PC-3 (cell line): Measurements from ENCODE around the gene DNM3. TPM values are rescaled to one million over a fixed set of nuclear protein-coding genes. Genes with fewer than 3 reads are reported as not detected.

Experiments
- ATAC-seq: fragments of 200-7000 bp; cut with Tn5 transposase; 2 replicates; pipeline ENCODE4 v1.9.1; 2020; ENCODE audit warnings: mild to moderate bottlenecking, moderate library complexity
- BruUV-seq: library from RNA; stranded (reverse); fragments of 400-500 nt; replicated peaks from 2 replicates; lab custom pipeline; 2021; lab: Mats Ljungman, UMichigan
- CTCF ChIA-PET: fragments of 300-600 bp; sonication (Branson Sonifier 250); formaldehyde crosslinking; loops from one replicate; lab custom pipeline; 2022; ENCODE audit warnings: antibody characterized with exemption; lab: Charles Lee
- POLR2A ChIA-PET: fragments of 300-600 bp; sonication (Branson Sonifier 250); formaldehyde crosslinking; loops from one replicate; lab custom pipeline; 2022; ENCODE audit warnings: antibody characterized with exemption; ENCODE audit not compliant: unreplicated experiment; lab: Charles Lee
- DNase-seq: peaks from one replicate; pipeline ENCODE4 v3.0.0-alpha.2; 2015
- H2AFZ ChIP-seq: fragments of 300-600 bp; sonication (generic); 2 replicates; pipeline ENCODE4 v1.6.0; 2016; ENCODE audit warnings: antibody characterized with exemption, low read length
- H3F3A ChIP-seq: fragments of 300-600 bp; sonication (generic); one replicate; pipeline ENCODE4 v1.6.0; 2017; ENCODE audit warnings: antibody characterized with exemption, low read length, control low read depth, mild to moderate bottlenecking; ENCODE audit not compliant: unreplicated experiment
- H3K27ac ChIP-seq: fragments of 300-600 bp; sonication (generic); 2 replicates; pipeline ENCODE4 v1.5.1; 2016; ENCODE audit warnings: mild to moderate bottlenecking, low read length
- H3K27me3 ChIP-seq: fragments of 300-600 bp; sonication (generic); 2 replicates; pipeline ENCODE4 v1.6.1; 2016; ENCODE audit warnings: low read length, mixed read lengths
- H3K36me3 ChIP-seq: fragments of 300-600 bp; sonication (generic); 2 replicates; pipeline ENCODE4 v1.6.1; 2016; ENCODE audit warnings: low read depth, mixed run types, low read length, mixed read lengths
- H3K4me1 ChIP-seq: fragments of 300-600 bp; sonication (generic); 2 replicates; pipeline ENCODE4 v1.5.1; 2016; ENCODE audit warnings: low read length; ENCODE audit not compliant: insufficient read depth
- H3K4me2 ChIP-seq: fragments of 300-600 bp; sonication (generic); 2 replicates; pipeline ENCODE4 v1.6.0; 2016; ENCODE audit warnings: low read length
- H3K4me3 ChIP-seq: fragments of 300-600 bp; sonication (generic); 2 replicates; pipeline ENCODE4 v1.5.1; 2016; ENCODE audit warnings: mild to moderate bottlenecking, low read length, mixed read lengths
- H3K79me2 ChIP-seq: fragments of 300-600 bp; sonication (generic); 2 replicates; pipeline ENCODE4 v1.6.1; 2017; ENCODE audit warnings: low read length, mixed read lengths
- H3K9ac ChIP-seq: fragments of 300-600 bp; sonication (generic); 2 replicates; pipeline ENCODE4 v1.6.0; 2016; ENCODE audit warnings: mild to moderate bottlenecking, low read length
- H3K9me2 ChIP-seq: fragments of 300-600 bp; sonication (generic); replicated peaks from 2 replicates; pipeline ENCODE4 v1.6.1; 2016; ENCODE audit warnings: mixed run types, low read length, mixed read lengths
- H3K9me3 ChIP-seq: fragments of 300-600 bp; sonication (generic); 2 replicates; pipeline ENCODE4 v1.6.1; 2016; ENCODE audit warnings: low read length, mixed read lengths
- H4K20me1 ChIP-seq: fragments of 300-600 bp; sonication (generic); 2 replicates; pipeline ENCODE4 v1.6.1; 2016; ENCODE audit warnings: low read length, mixed read lengths
- EZH2 ChIP-seq: fragments of 300-600 bp; sonication (generic); IDR thresholded peaks from one replicate; pipeline ENCODE4 v1.6.1; 2017; ENCODE audit warnings: antibody characterized with exemption, mild to moderate bottlenecking, low read length; ENCODE audit not compliant: unreplicated experiment
- EZH2phosphoT487 ChIP-seq: fragments of 300-600 bp; sonication (generic); IDR thresholded peaks from 2 replicates; pipeline ENCODE4 v1.6.1; 2018; ENCODE audit warnings: mild to moderate bottlenecking, antibody characterized with exemption, low read length, borderline replicate concordance
- intact Hi-C: fragments of 100-400 bp; cut with micrococcal nuclease; formaldehyde crosslinking; loops from 2 replicates; pipeline ENCODE4 v1.9.0; 2023
- total RNA-seq: library from RNA; depleted of rRNA; stranded (reverse); fragments of >200 nt; gene quantifications from 2 replicates; pipeline ENCODE4 v1.2.3, GENCODE V29; 2014
- TF ChIP-seq, protein P1 (sequence below): fragments of 300-600 bp; sonication (generic); conservative IDR thresholded peaks from 2 replicates; pipeline ENCODE4 v1.5.1; 2017; ENCODE audit warnings: antibody characterized with exemption, low read depth, mild to moderate bottlenecking, low read length

Gene DNM3
- total RNA-seq, 1 experiment from 2014 or later, result 0.98 TPM

DNA sequence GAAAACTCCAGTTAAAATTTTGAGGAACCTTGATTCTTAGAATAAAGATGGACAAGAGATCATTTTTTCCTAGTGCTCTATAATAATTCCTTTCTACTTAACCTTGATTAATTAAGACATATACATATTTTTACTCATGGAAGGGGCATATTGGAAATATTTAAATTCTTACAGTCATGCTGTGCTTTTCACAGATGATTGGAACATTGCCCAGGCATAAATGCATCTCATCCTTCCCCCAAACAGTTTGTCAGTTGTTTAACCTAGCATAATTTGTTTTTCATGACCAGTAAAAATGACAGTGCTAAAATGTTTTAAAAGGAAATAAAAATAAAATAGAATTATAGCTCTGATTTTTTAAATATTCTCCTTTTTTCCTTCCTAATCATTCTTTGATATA is 140.0 kb downstream of the DNM3 start:
- intact Hi-C loops, result loop anchor here (5.0 kb wide), 1 partner anchor 129 kb away; no protein-coding TSS in a partner anchor

DNA sequence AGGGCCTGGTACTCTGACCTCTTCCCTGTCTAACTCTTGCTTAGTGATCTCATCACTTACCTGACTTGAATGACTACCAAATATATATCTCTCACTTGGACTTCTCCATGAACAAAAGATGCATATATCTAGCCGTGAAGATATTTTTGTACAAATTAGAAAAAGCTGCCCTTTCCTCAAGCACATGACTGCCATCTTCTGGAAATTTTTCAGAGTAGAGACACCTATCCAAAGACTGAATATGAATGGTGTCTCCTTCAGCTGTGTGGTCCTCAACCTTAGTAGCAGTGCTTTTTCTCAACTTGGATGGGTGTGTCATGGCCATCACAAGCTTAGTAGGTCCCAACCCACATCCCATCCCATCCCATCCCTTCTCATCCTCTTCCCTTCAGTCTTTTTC is 142.3 kb downstream of the DNM3 start:
- ATAC-seq (peak; percentile 50), DNase-seq (peak; percentile 80)
- Histone ChIP-seq H3K79me2 (no peaks in the 10 kb centered on the region), H3K4me2 (no peak overlapping the region), H3K4me1 (no peaks in the 10 kb centered on the region), H3K9me2 (no peaks in the 10 kb centered on the region), H2AFZ (no peak overlapping the region), H3K9ac (no peak overlapping the region), H3K27me3 (peaks cover 33% of the 10 kb centered on the region), H3K27ac (no peak overlapping the region), H4K20me1 (no peaks in the 10 kb centered on the region), H3K36me3 (no peaks in the 10 kb centered on the region), H3F3A (no peaks in the 10 kb centered on the region), H3K4me3 (no peak overlapping the region), H3K9me3 (no peaks in the 10 kb centered on the region)
- intact Hi-C loops, result loop anchor here (1.0 to 5.0 kb wide), 3 partner anchors 131 to 338 kb away; partner anchors contain the start of gene VAMP4
- ChIA-PET POLR2A (no interaction called here), CTCF (interaction anchor here (0.7 to 9.7 kb wide), 10 partner anchors 19 to 417 kb away, joined by 3 to 151 read pairs (median 4); no protein-coding TSS in a partner anchor)
- TF ChIP-seq, protein P1, sequence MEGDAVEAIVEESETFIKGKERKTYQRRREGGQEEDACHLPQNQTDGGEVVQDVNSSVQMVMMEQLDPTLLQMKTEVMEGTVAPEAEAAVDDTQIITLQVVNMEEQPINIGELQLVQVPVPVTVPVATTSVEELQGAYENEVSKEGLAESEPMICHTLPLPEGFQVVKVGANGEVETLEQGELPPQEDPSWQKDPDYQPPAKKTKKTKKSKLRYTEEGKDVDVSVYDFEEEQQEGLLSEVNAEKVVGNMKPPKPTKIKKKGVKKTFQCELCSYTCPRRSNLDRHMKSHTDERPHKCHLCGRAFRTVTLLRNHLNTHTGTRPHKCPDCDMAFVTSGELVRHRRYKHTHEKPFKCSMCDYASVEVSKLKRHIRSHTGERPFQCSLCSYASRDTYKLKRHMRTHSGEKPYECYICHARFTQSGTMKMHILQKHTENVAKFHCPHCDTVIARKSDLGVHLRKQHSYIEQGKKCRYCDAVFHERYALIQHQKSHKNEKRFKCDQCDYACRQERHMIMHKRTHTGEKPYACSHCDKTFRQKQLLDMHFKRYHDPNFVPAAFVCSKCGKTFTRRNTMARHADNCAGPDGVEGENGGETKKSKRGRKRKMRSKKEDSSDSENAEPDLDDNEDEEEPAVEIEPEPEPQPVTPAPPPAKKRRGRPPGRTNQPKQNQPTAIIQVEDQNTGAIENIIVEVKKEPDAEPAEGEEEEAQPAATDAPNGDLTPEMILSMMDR, result peak; percentile 86
- TF ChIP-seq EZH2phosphoT487, result no peak
- BruUV-seq, result no TSS peak

More for the DNA sequence above, 140.0 kb downstream of the DNM3 start:
- H3K27me3 ChIP-seq, result peaks cover 39% of the 10 kb centered on the region
- no peaks in the 10 kb centered on the region for H3K9me3 ChIP-seq
- TF ChIP-seq EZH2phosphoT487 (no peak), EZH2 (peak; percentile 56)
- no peak for DNase-seq
- no peak overlapping the region for H2AFZ ChIP-seq
- H3F3A ChIP-seq, result no peaks in the 10 kb centered on the region
- CTCF ChIA-PET, result interaction anchor here (1.1 to 9.7 kb wide), 2 partner anchors 21 to 180 kb away, joined by 3 to 151 read pairs; no protein-coding TSS in a partner anchor
- no peak overlapping the region for H3K9ac ChIP-seq
- no peaks in the 10 kb centered on the region for H4K20me1 ChIP-seq
- no peaks in the 10 kb centered on the region for H3K79me2 ChIP-seq
- no peak overlapping the region for H3K4me2 ChIP-seq
- H3K4me1 ChIP-seq, result no peaks in the 10 kb centered on the region
- H3K36me3 ChIP-seq, result no peaks in the 10 kb centered on the region
- no peak overlapping the region for H3K27ac ChIP-seq
- no TSS peak for BruUV-seq
- POLR2A ChIA-PET, result no interaction called here
- ATAC-seq, result no peak
- H3K4me3 ChIP-seq, result no peak overlapping the region
- no peaks in the 10 kb centered on the region for H3K9me2 ChIP-seq

DNA sequence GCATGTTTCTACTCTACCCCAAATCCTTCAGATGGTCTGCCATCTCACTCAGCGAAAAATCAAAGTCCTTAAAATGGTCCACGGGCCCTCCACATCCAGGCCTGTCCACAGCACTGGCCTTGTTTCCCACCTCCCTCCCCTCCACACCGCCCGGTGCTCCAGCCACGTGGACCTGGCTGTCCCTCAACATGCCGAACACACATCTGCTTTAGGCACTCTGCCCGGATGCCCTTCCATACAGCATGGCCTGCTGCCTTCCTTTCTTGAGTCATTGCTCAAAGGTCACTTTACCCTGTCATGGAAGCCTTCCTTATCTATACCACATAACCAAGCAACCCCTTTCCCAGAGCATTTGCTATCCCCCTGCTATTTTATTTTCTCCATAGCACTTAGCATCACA is 143.0 kb downstream of the DNM3 start:
- Histone ChIP-seq H3K79me2 (no peaks in the 10 kb centered on the region), H3F3A (no peaks in the 10 kb centered on the region), H2AFZ (no peak overlapping the region), H3K9ac (no peak overlapping the region), H3K9me3 (no peaks in the 10 kb centered on the region), H3K27me3 (peaks cover 32% of the 10 kb centered on the region), H3K4me3 (no peak overlapping the region), H3K4me1 (no peaks in the 10 kb centered on the region), H4K20me1 (no peaks in the 10 kb centered on the region), H3K4me2 (no peak overlapping the region), H3K9me2 (no peaks in the 10 kb centered on the region), H3K36me3 (no peaks in the 10 kb centered on the region), H3K27ac (no peak overlapping the region)
- intact Hi-C loops, result loop anchor here (5.0 kb wide), 1 partner anchor 132 kb away; no protein-coding TSS in a partner anchor
- DNase-seq (no peak), ATAC-seq (no peak)
- ChIA-PET POLR2A (no interaction called here), CTCF (interaction anchor here (0.7 to 9.7 kb wide), 8 partner anchors 18 to 340 kb away, joined by 3 to 151 read pairs (median 4); no protein-coding TSS in a partner anchor)
- BruUV-seq, result no TSS peak
- TF ChIP-seq, protein P1, result no peak
- TF ChIP-seq EZH2phosphoT487 (no peak), EZH2 (no peak)
